Ovary (tissue), 3 donors: ENCODE results near the gene RNH1.

Source experiments
- EP300 ChIP-seq: sonication (generic); formaldehyde crosslinking; IDR thresholded peaks from one replicate; pipeline ENCODE4 v1.6.1; 2017; ENCODE audit warnings: antibody characterized with exemption
- POLR2A ChIP-seq: fragments of 450-650 bp; IDR thresholded peaks from one replicate; pipeline ENCODE4 v1.6.1; 2017; ENCODE audit warnings: antibody characterized with exemption, mild to moderate bottlenecking, moderate library complexity
- TF ChIP-seq, protein P1 (sequence below), 3 donors: fragments of 450-650 bp in 2 of 3; fragments of 200-600 bp in 1 of 3; IDR thresholded peaks; one replicate each; pipeline versions ENCODE4 v1.5.1 to v1.8.0; 2016 to 2022; ENCODE audit warnings: antibody characterized with exemption in 3 of 3, mild to moderate bottlenecking in 1 of 3
- donor health status: DM: no; HTN: no; CAD: no.

DNA sequence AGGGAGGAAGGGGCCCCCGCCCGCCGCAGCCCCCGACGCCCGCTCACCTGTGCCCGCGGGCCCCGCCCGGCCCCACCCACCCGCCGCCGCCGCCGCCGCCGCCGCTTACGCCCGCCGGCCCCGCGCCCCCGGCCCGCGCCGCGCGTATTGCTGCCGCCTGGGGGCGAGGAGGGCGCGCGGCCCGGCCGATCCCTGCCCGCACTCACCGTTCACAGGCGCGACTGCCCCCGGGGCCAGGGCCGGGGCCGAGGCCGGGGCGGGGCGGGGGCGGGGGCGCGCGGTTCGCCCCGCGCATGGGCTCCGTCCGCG is 28.1 kb upstream of the RNH1 start:
- TF ChIP-seq POLR2A = no peak
- no peak for TF ChIP-seq EP300
- TF ChIP-seq, protein P1, sequence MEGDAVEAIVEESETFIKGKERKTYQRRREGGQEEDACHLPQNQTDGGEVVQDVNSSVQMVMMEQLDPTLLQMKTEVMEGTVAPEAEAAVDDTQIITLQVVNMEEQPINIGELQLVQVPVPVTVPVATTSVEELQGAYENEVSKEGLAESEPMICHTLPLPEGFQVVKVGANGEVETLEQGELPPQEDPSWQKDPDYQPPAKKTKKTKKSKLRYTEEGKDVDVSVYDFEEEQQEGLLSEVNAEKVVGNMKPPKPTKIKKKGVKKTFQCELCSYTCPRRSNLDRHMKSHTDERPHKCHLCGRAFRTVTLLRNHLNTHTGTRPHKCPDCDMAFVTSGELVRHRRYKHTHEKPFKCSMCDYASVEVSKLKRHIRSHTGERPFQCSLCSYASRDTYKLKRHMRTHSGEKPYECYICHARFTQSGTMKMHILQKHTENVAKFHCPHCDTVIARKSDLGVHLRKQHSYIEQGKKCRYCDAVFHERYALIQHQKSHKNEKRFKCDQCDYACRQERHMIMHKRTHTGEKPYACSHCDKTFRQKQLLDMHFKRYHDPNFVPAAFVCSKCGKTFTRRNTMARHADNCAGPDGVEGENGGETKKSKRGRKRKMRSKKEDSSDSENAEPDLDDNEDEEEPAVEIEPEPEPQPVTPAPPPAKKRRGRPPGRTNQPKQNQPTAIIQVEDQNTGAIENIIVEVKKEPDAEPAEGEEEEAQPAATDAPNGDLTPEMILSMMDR (IDR thresholded peaks at IDR 0.05) = no peak
